DND-41 (cell line): Measurements from ENCODE around the gene C17orf114.

ENCODE experiments used
- ATAC-seq: fragments of 200-7000 bp; cut with Tn5 transposase; 3 replicates; pipeline ENCODE4 v1.9.1; 2021; ENCODE audit warnings: low read depth; ENCODE audit not compliant: insufficient read depth
- DNase-seq: peaks from one replicate; pipeline ENCODE4 v3.0.0-alpha.2; 2020
- H2AFZ ChIP-seq: 2 replicates; pipeline ENCODE4 v1.6.0; 2012; ENCODE audit warnings: low read depth, low read length
- H3K27ac ChIP-seq: 2 replicates; pipeline ENCODE4 v1.5.1; 2012; ENCODE audit warnings: low read length, inconsistent platforms
- H3K27me3 ChIP-seq: fragments of 200-600 bp; sonication (generic); 2 replicates; pipeline ENCODE4 v1.6.0; 2012; ENCODE audit warnings: low read length, mild to moderate bottlenecking, inconsistent platforms; ENCODE audit not compliant: insufficient read depth, poor library complexity
- H3K36me3 ChIP-seq: 2 replicates; pipeline ENCODE4 v1.5.1; 2012; ENCODE audit warnings: low read length, inconsistent platforms; ENCODE audit not compliant: insufficient read depth
- H3K4me1 ChIP-seq: 2 replicates; pipeline ENCODE4 v1.5.1; 2012; ENCODE audit warnings: mild to moderate bottlenecking, low read length; ENCODE audit not compliant: insufficient read depth
- H3K4me2 ChIP-seq: 2 replicates; pipeline ENCODE4 v1.6.0; 2012; ENCODE audit warnings: mild to moderate bottlenecking, moderate library complexity, low read length, inconsistent platforms; ENCODE audit not compliant: insufficient read depth
- H3K4me3 ChIP-seq, 2 experiments: fragments of 200-600 bp in 1 of 2; shearing (Covaris generic) in 1 of 2; 2 replicates each; pipeline ENCODE4 v1.5.1; 2012 to 2016; ENCODE audit warnings: inconsistent platforms in 2 of 2, low read length in 2 of 2, mild to moderate bottlenecking in 2 of 2, low read depth in 1 of 2, moderate library complexity in 1 of 2
- H3K79me2 ChIP-seq: 2 replicates; pipeline ENCODE4 v1.6.0; 2012; ENCODE audit warnings: low read length, inconsistent platforms; ENCODE audit not compliant: insufficient read depth
- H3K9ac ChIP-seq: 2 replicates; pipeline ENCODE4 v1.6.0; 2012; ENCODE audit warnings: low read depth, mild to moderate bottlenecking, inconsistent platforms, low read length, moderate library complexity
- H3K9me3 ChIP-seq: 2 replicates; pipeline ENCODE4 v1.5.1; 2012; ENCODE audit warnings: low read length, moderate library complexity, mild to moderate bottlenecking, inconsistent platforms; ENCODE audit not compliant: insufficient read depth, severe bottlenecking
- H4K20me1 ChIP-seq: 2 replicates; pipeline ENCODE4 v1.6.0; 2012; ENCODE audit warnings: low read length; ENCODE audit not compliant: insufficient read depth
- CTCF ChIP-seq: IDR thresholded peaks from 2 replicates; pipeline ENCODE4 v1.5.1; 2012; ENCODE audit warnings: borderline replicate concordance, low read length, moderate library complexity, mild to moderate bottlenecking; ENCODE audit not compliant: poor library complexity, severe bottlenecking; ENCODE audit errors: extremely low read depth
- EZH2 ChIP-seq: IDR thresholded peaks from 3 replicates; pipeline ENCODE4 v1.6.1; 2012; ENCODE audit warnings: borderline replicate concordance, low read depth, mild to moderate bottlenecking, moderate library complexity, low read length, inconsistent platforms; ENCODE audit not compliant: severe bottlenecking

Gene C17orf114

GRCh38 chr17:4796552-4796920, 5.6 kb downstream of the C17orf114 start:
- Histone ChIP-seq H3K27ac (peak overlapping the region; percentile 82), H3K4me3 (peak overlapping the region; percentile 69 to 74), H3K9ac (peak overlapping the region; percentile 74), H3K4me1 (peaks cover 22% of the 10 kb centered on the region), H3K4me2 (peak overlapping the region; percentile 97), H3K9me3 (no peaks in the 10 kb centered on the region), H3K27me3 (no peaks in the 10 kb centered on the region), H3K36me3 (peaks cover 22% of the 10 kb centered on the region), H4K20me1 (peaks cover 12% of the 10 kb centered on the region; the same call in 1 of the 2 replicates), H2AFZ (peak overlapping the region; percentile 75), H3K79me2 (peaks cover 21% of the 10 kb centered on the region)
- peak; percentile 60 for DNase-seq
- TF ChIP-seq CTCF (no peak), EZH2 (no peak)
- ATAC-seq, result peak; percentile 56

- Histone ChIP-seq H3K27me3 (no peaks in the 10 kb centered on the region), H3K79me2 (peaks cover 21% of the 10 kb centered on the region), H3K9ac (0 out of 2 replicates have a peak overlapping the region, but pooled peaks have one; percentile 74), H3K9me3 (no peaks in the 10 kb centered on the region), H3K36me3 (peaks cover 22% of the 10 kb centered on the region), H3K4me3 (peak overlapping the region in 1 of 2 experiments; percentile 69; a peak in 2 of 4 replicates), H3K4me2 (peak overlapping the region; percentile 40; the same call in 1 of the 2 replicates), H3K4me1 (peaks cover 29% of the 10 kb centered on the region), H4K20me1 (peaks cover 12% of the 10 kb centered on the region; the same call in 1 of the 2 replicates), H2AFZ (peak overlapping the region; percentile 60), H3K27ac (no peak overlapping the region)
- DNase-seq, result no peak
- TF ChIP-seq CTCF (no peak), EZH2 (no peak)
- no peak for ATAC-seq
Observed at GRCh38 chr17:4795168-4795567, 7.0 kb downstream of the C17orf114 start.

- Histone ChIP-seq H3K4me3 (peak overlapping the region; percentile 62 to 70; a peak in 3 of 4 replicates), H3K27ac (peak overlapping the region; percentile 62), H3K27me3 (no peaks in the 10 kb centered on the region), H3K79me2 (peaks cover 2% of the 10 kb centered on the region; the same call in 1 of the 2 replicates), H3K4me1 (peaks cover 25% of the 10 kb centered on the region), H4K20me1 (no peaks in the 10 kb centered on the region), H3K36me3 (no peaks in the 10 kb centered on the region), H3K9ac (peak overlapping the region; percentile 89), H2AFZ (peak overlapping the region; percentile 96), H3K4me2 (peak overlapping the region; percentile 98), H3K9me3 (no peaks in the 10 kb centered on the region)
- ATAC-seq (no peak), DNase-seq (no peak)
- no peak for TF ChIP-seq EZH2
- TF ChIP-seq CTCF, result no peak
Observed at GRCh38 chr17:4790705-4791088, 11.4 kb downstream of the C17orf114 start.
